Stimulated activated CD4-positive, alpha-beta T cell treated with anti-CD3 and anti-CD28 coated beads, Interleukin-15, amount 100 ng/mL, for 48 hours (primary cell): ENCODE results near the gene SFXN5.
A peak's percentile ranks its signal among the peaks of the same experiment; 100 is the strongest.

ENCODE experiments used
- DNase-seq, 2 donors: peaks; one replicate each; pipeline ENCODE4 v3.0.0-alpha.2; 2020; ENCODE audit warnings: low read depth in 2 of 2

The SFXN5 gene

GRCh38 chr2:72900191-72900825 lies 171.2 kb downstream of the SFXN5 start:
- DNase-seq, result no peak

- no peak for DNase-seq
These were observed 173.0 kb downstream of the SFXN5 start for GRCh38 chr2:72898585-72898906.

GRCh38 chr2:72897785-72898584 lies 173.5 kb downstream of the SFXN5 start:
- no peak for DNase-seq

GRCh38 chr2:72896446-72896845 lies 175.1 kb downstream of the SFXN5 start:
- no peak for DNase-seq

GRCh38 chr2:72895759-72896281 lies 175.7 kb downstream of the SFXN5 start:
- DNase-seq, result no peak

GRCh38 chr2:72895154-72895553 lies 176.4 kb downstream of the SFXN5 start:
- DNase-seq, result no peak

- DNase-seq, result no peak
These were observed 177.0 kb downstream of the SFXN5 start for GRCh38 chr2:72894514-72894913.

- peak; percentile 24 to 28 for DNase-seq
These were observed 177.8 kb downstream of the SFXN5 start for GRCh38 chr2:72893594-72894319.

GRCh38 chr2:72892506-72893173 lies 178.9 kb downstream of the SFXN5 start:
- DNase-seq, result peak; percentile 33 to 51
